Liver (tissue), 9 donors: ENCODE data around the gene TNFRSF8. TPM values are rescaled to one million over a fixed set of nuclear protein-coding genes. Genes with fewer than 3 reads are reported as not detected.

Source experiments
- DNase-seq: peaks from one replicate; pipeline ENCODE4 v3.0.0-alpha.2; 2017; ENCODE audit warnings: low spot score
- H3K27ac ChIP-seq, 2 donors: one replicate each; pipeline ENCODE4 v1.7.0; 2013; ENCODE audit warnings: inconsistent platforms in 2 of 2, low read length in 2 of 2, control low read depth in 1 of 2, low read depth in 1 of 2, mild to moderate bottlenecking in 1 of 2
- H3K27me3 ChIP-seq, 4 donors: one replicate each; pipeline versions ENCODE4 v1.6.1 to v1.7.0; 2013; ENCODE audit warnings: low read length in 3 of 4, inconsistent platforms in 1 of 4, mild to moderate bottlenecking in 1 of 4, moderate library complexity in 1 of 4; ENCODE audit not compliant: control insufficient read depth in 4 of 4, insufficient read depth in 4 of 4
- H3K36me3 ChIP-seq, 4 donors: one replicate each; pipeline versions ENCODE4 v1.6.1 to v1.7.0; 2013; ENCODE audit warnings: low read length in 3 of 4, mild to moderate bottlenecking in 3 of 4, low read depth in 1 of 4, moderate library complexity in 1 of 4; ENCODE audit not compliant: control insufficient read depth in 4 of 4, insufficient read depth in 3 of 4
- H3K4me1 ChIP-seq, 4 donors: one replicate each; pipeline versions ENCODE4 v1.6.1 to v1.7.0; 2013; ENCODE audit warnings: low read length in 3 of 4, mild to moderate bottlenecking in 3 of 4, moderate library complexity in 1 of 4; ENCODE audit not compliant: control insufficient read depth in 4 of 4, insufficient read depth in 4 of 4
- H3K4me3 ChIP-seq, 3 donors: one replicate each; pipeline versions ENCODE4 v1.6.1 to v1.7.0; 2013; ENCODE audit warnings: low read length in 3 of 3, control low read depth in 1 of 3, low read depth in 1 of 3, mild to moderate bottlenecking in 1 of 3
- H3K9ac ChIP-seq, 2 donors: one replicate each; pipeline ENCODE4 v1.7.0; 2013; ENCODE audit warnings: low read length in 2 of 2, mild to moderate bottlenecking in 2 of 2, moderate library complexity in 2 of 2, control low read depth in 1 of 2, low read depth in 1 of 2
- H3K9me3 ChIP-seq, 4 donors: one replicate each; pipeline versions ENCODE4 v1.6.1 to v1.7.0; 2013; ENCODE audit warnings: low read length in 3 of 4; ENCODE audit not compliant: control insufficient read depth in 4 of 4
- ATF3 ChIP-seq: IDR thresholded peaks from 2 replicates; pipeline ENCODE4 v1.6.1; 2016; ENCODE audit warnings: antibody characterized with exemption
- CTCF ChIP-seq: fragments of 150-350 bp; IDR thresholded peaks from 2 replicates; pipeline ENCODE4 v1.5.1; 2017; ENCODE audit warnings: improper control_type of control experiment, low read depth, low read length; ENCODE audit not compliant: missing input control
- EGR1 ChIP-seq, 2 donors: IDR thresholded peaks; 2 replicates each; pipeline ENCODE4 v1.6.1; 2016 to 2018; ENCODE audit warnings: antibody characterized with exemption in 2 of 2, low read depth in 2 of 2
- FOXA2 ChIP-seq: IDR thresholded peaks from 2 replicates; pipeline ENCODE4 v1.6.1; 2016; ENCODE audit warnings: antibody characterized with exemption
- GABPA ChIP-seq, 2 donors: IDR thresholded peaks in 1 of 2; conservative IDR thresholded peaks in 1 of 2; 2 replicates each; pipeline ENCODE4 v1.6.1; 2016; ENCODE audit warnings: antibody characterized with exemption in 2 of 2, mild to moderate bottlenecking in 1 of 2, moderate library complexity in 1 of 2
- HNF4A ChIP-seq, 2 donors: conservative IDR thresholded peaks; 2 replicates each; pipeline ENCODE4 v1.6.1; 2016; ENCODE audit warnings: antibody characterized with exemption in 2 of 2, mild to moderate bottlenecking in 2 of 2
- HNF4G ChIP-seq: IDR thresholded peaks from 2 replicates; pipeline ENCODE4 v1.6.1; 2016; ENCODE audit warnings: antibody characterized with exemption
- JUND ChIP-seq, 2 donors: IDR thresholded peaks; 2 replicates each; pipeline ENCODE4 v1.6.1; 2016; ENCODE audit warnings: antibody characterized with exemption in 2 of 2
- MAX ChIP-seq: IDR thresholded peaks from 2 replicates; pipeline ENCODE4 v1.6.1; 2016; ENCODE audit warnings: antibody characterized with exemption
- NR2F2 ChIP-seq: IDR thresholded peaks from 2 replicates; pipeline ENCODE4 v1.6.1; 2016; ENCODE audit warnings: antibody characterized with exemption
- RAD21 ChIP-seq, 2 donors: IDR thresholded peaks; 2 replicates each; pipeline ENCODE4 v1.6.1; 2016; ENCODE audit warnings: antibody characterized with exemption in 2 of 2, mild to moderate bottlenecking in 2 of 2
- REST ChIP-seq: IDR thresholded peaks from 2 replicates; pipeline ENCODE4 v1.6.1; 2016; ENCODE audit warnings: antibody characterized with exemption, mild to moderate bottlenecking
- RXRA ChIP-seq, 2 donors: IDR thresholded peaks; 2 replicates each; pipeline ENCODE4 v1.6.1; 2017 to 2018; ENCODE audit warnings: antibody characterized with exemption in 2 of 2, mild to moderate bottlenecking in 1 of 2
- SP1 ChIP-seq: IDR thresholded peaks from 2 replicates; pipeline ENCODE4 v1.6.1; 2018; ENCODE audit warnings: antibody characterized with exemption, mild to moderate bottlenecking
- TAF1 ChIP-seq: conservative IDR thresholded peaks from 2 replicates; pipeline ENCODE4 v1.6.1; 2016; ENCODE audit warnings: antibody characterized with exemption, mild to moderate bottlenecking
- YY1 ChIP-seq: IDR thresholded peaks from 2 replicates; pipeline ENCODE4 v1.6.1; 2016; ENCODE audit warnings: antibody characterized with exemption, mild to moderate bottlenecking
- WGBS: extraction: QIAGEN DNeasy Blood & Tissue Kit; methylation state at CpG from one replicate; pipeline ENCODE4 v1.1.7; 2013; 5-methylcytosine and 5-hydroxymethylcytosine counted together
- polyA plus RNA-seq, 2 donors: library from polyadenylated mRNA; stranded (reverse) in 1 of 2; unstranded in 1 of 2; fragments of 200-250 nt in 1 of 2; fragments of >200 nt in 1 of 2; fragmentation: Nextera tagmentation in 1 of 2; extraction: Ambion mirVana in 1 of 2; gene quantifications; one replicate each; pipeline versions ENCODE4 v1.2.1 to v1.2.3, GENCODE V29; 2013 to 2015
- total RNA-seq, 2 donors: library from RNA; depleted of rRNA; stranded (reverse); fragments of >200 nt; gene quantifications; one replicate each; pipeline ENCODE4 v1.2.3, GENCODE V29; 2014
- TF ChIP-seq, protein P1 (sequence below): IDR thresholded peaks from 2 replicates; pipeline ENCODE4 v1.6.1; 2016; ENCODE audit warnings: antibody characterized with exemption
- donor health status: healthy.
- donor health status: healthy.
- donor health status: healthy.
- donor health status: healthy.
- donor health status: healthy.

TNFRSF8 gene
- total and polyA plus RNA-seq, 4 donors: 0.08 to 0.19 (median 0.12) TPM

DNA sequence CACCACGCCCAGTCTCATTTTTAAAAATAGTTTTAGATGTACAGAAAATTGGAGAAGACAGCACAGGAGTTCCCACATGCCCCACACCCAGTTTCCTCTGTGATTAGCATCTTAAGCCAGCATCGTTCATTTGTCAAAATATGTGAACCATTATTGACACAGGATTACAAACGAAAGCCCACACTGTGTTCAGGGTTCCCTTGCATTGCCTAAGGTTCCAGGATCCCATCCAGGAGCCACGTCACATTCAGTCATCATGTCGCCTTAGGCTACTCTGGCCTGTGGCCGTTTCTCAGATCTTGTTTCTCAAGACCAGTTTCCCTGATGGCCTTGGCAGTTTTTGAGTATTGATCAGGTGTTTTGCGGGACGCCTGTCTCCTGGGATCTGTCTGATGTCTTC lies 69.0 kb downstream of the TNFRSF8 start:
- H3K27ac ChIP-seq: no peak overlapping the region
- WGBS: 68% methylated on average over 8 of the region's 8 CpGs
- H3K4me3 ChIP-seq: no peak overlapping the region
- DNase-seq: no peak
- no peaks in the 10 kb centered on the region for H3K9me3 ChIP-seq
- TF ChIP-seq NR2F2 (no peak), GABPA (IDR thresholded peaks at IDR 0.05 in 1 of 2, conservative IDR thresholded peaks at IDR 0.05 in 1 of 2) (no peak), MAX (no peak), YY1 (peak; percentile 11), TAF1 (no peak), REST (no peak), JUND (IDR thresholded peaks at IDR 0.05) (peak in 1 of 2 donors; percentile 12), RAD21 (IDR thresholded peaks at IDR 0.05) (no peak), RXRA (IDR thresholded peaks at IDR 0.05) (peak in 1 of 2 donors; percentile 80), EGR1 (IDR thresholded peaks at IDR 0.05; ENCODE audit: low read depth in 2 of 2) (no peak), ATF3 (no peak), HNF4A (conservative IDR thresholded peaks at IDR 0.05) (peak in 1 of 2 donors; percentile 58), CTCF (no peak), FOXA2 (peak; percentile 68)
- TF ChIP-seq, protein P1, sequence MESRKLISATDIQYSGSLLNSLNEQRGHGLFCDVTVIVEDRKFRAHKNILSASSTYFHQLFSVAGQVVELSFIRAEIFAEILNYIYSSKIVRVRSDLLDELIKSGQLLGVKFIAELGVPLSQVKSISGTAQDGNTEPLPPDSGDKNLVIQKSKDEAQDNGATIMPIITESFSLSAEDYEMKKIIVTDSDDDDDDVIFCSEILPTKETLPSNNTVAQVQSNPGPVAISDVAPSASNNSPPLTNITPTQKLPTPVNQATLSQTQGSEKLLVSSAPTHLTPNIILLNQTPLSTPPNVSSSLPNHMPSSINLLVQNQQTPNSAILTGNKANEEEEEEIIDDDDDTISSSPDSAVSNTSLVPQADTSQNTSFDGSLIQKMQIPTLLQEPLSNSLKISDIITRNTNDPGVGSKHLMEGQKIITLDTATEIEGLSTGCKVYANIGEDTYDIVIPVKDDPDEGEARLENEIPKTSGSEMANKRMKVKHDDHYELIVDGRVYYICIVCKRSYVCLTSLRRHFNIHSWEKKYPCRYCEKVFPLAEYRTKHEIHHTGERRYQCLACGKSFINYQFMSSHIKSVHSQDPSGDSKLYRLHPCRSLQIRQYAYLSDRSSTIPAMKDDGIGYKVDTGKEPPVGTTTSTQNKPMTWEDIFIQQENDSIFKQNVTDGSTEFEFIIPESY: no peak
- H3K4me1 ChIP-seq: peaks cover 3 to 12% (median 7%) of the 10 kb centered on the region in 4 donors
- H3K36me3 ChIP-seq: no peaks in the 10 kb centered on the region
- no peaks in the 10 kb centered on the region for H3K27me3 ChIP-seq
- H3K9ac ChIP-seq: no peak overlapping the region

- WGBS: 99% methylated on average over 10 of the region's 10 CpGs
- Histone ChIP-seq H3K9ac (no peak overlapping the region), H3K4me1 (peaks cover 3 to 12% (median 7%) of the 10 kb centered on the region in 4 donors), H3K9me3 (no peaks in the 10 kb centered on the region), H3K36me3 (no peaks in the 10 kb centered on the region), H3K27me3 (no peaks in the 10 kb centered on the region), H3K4me3 (no peak overlapping the region), H3K27ac (no peak overlapping the region)
- no peak for DNase-seq
- TF ChIP-seq ATF3: no peak
- no peak for TF ChIP-seq HNF4G
- no peak for TF ChIP-seq RXRA (IDR thresholded peaks at IDR 0.05)
- no peak for TF ChIP-seq EGR1 (IDR thresholded peaks at IDR 0.05; ENCODE audit: low read depth in 2 of 2)
- TF ChIP-seq NR2F2: no peak
- TF ChIP-seq, protein P1: no peak
- TF ChIP-seq HNF4A (conservative IDR thresholded peaks at IDR 0.05): no peak
- no peak for TF ChIP-seq TAF1
- TF ChIP-seq MAX: no peak
- no peak for TF ChIP-seq FOXA2
- TF ChIP-seq SP1: no peak
- no peak for TF ChIP-seq REST
Measured at GRCh38 chr1:12134716-12135115, 71.6 kb downstream of the TNFRSF8 start.
